HL-60 (cell line): ENCODE results near the gene RGL1.
A peak's percentile ranks its signal among the peaks of the same experiment; 100 is the strongest.

Source experiments
- DNase-seq, 2 experiments: peaks; one replicate each; pipeline ENCODE4 v3.0.0-alpha.2; 2010 to 2020; ENCODE audit warnings: low read depth in 1 of 2, low spot score in 1 of 2
- H3K27ac ChIP-seq: fragments of 250-450 bp; sonication (Bioruptor Pico); replicated peaks from 2 replicates; pipeline ENCODE4 v1.5.1; 2020; ENCODE audit warnings: mild to moderate bottlenecking, moderate library complexity
- H3K27me3 ChIP-seq: fragments of 250-450 bp; sonication (Bioruptor Pico); 2 replicates; pipeline ENCODE4 v1.5.1; 2021; ENCODE audit warnings: mild to moderate bottlenecking, moderate library complexity; ENCODE audit not compliant: insufficient read depth, poor library complexity, severe bottlenecking
- H3K4me3 ChIP-seq: replicated peaks from 2 replicates; pipeline ENCODE4 v1.5.1; 2011; ENCODE audit warnings: mild to moderate bottlenecking, control low read depth, low read length; ENCODE audit not compliant: insufficient read depth
- GABPA ChIP-seq: IDR thresholded peaks from 2 replicates; pipeline ENCODE4 v1.6.1; 2012; ENCODE audit warnings: low read depth
- POLR2AphosphoS5 ChIP-seq: IDR thresholded peaks from 2 replicates; pipeline ENCODE4 v1.6.1; 2012; ENCODE audit warnings: low read depth
- SPI1 ChIP-seq: IDR thresholded peaks from 2 replicates; pipeline ENCODE4 v1.6.1; 2012; ENCODE audit warnings: low read depth, mild to moderate bottlenecking, borderline replicate concordance
- TF ChIP-seq, protein P1 (sequence below): IDR thresholded peaks from one replicate; pipeline ENCODE4 v1.5.1; 2011; ENCODE audit warnings: low read length, control low read depth, inconsistent platforms; ENCODE audit not compliant: insufficient read depth
- TF ChIP-seq, protein P2 (sequence below): IDR thresholded peaks from 2 replicates; pipeline ENCODE4 v1.6.1; 2012; ENCODE audit warnings: low read depth; ENCODE audit not compliant: insufficient replicate concordance

Gene RGL1

DNA sequence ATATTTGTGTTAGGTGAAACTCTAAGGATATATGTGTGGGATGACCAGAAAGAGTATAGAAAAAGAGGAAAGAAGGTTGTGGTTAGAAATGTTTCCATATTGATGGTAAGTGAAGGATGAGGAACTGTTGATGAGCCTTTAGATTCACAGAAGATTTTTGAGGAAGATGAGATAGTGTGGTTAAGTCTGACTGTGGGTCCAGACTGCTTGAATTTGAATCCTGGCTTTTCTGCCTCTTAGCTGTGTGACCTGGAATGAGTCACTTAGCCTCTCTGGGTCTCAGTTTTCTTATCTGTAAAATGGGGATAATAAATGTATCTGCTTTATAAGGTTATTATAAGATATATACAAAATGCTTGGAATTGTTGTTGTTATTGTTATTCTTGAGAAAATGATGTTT is 27.5 kb downstream of the RGL1 start:
- TF ChIP-seq, protein P1, sequence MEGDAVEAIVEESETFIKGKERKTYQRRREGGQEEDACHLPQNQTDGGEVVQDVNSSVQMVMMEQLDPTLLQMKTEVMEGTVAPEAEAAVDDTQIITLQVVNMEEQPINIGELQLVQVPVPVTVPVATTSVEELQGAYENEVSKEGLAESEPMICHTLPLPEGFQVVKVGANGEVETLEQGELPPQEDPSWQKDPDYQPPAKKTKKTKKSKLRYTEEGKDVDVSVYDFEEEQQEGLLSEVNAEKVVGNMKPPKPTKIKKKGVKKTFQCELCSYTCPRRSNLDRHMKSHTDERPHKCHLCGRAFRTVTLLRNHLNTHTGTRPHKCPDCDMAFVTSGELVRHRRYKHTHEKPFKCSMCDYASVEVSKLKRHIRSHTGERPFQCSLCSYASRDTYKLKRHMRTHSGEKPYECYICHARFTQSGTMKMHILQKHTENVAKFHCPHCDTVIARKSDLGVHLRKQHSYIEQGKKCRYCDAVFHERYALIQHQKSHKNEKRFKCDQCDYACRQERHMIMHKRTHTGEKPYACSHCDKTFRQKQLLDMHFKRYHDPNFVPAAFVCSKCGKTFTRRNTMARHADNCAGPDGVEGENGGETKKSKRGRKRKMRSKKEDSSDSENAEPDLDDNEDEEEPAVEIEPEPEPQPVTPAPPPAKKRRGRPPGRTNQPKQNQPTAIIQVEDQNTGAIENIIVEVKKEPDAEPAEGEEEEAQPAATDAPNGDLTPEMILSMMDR = no peak
- TF ChIP-seq POLR2AphosphoS5 = no peak
- TF ChIP-seq SPI1 = peak; percentile 88
- TF ChIP-seq, protein P2, sequence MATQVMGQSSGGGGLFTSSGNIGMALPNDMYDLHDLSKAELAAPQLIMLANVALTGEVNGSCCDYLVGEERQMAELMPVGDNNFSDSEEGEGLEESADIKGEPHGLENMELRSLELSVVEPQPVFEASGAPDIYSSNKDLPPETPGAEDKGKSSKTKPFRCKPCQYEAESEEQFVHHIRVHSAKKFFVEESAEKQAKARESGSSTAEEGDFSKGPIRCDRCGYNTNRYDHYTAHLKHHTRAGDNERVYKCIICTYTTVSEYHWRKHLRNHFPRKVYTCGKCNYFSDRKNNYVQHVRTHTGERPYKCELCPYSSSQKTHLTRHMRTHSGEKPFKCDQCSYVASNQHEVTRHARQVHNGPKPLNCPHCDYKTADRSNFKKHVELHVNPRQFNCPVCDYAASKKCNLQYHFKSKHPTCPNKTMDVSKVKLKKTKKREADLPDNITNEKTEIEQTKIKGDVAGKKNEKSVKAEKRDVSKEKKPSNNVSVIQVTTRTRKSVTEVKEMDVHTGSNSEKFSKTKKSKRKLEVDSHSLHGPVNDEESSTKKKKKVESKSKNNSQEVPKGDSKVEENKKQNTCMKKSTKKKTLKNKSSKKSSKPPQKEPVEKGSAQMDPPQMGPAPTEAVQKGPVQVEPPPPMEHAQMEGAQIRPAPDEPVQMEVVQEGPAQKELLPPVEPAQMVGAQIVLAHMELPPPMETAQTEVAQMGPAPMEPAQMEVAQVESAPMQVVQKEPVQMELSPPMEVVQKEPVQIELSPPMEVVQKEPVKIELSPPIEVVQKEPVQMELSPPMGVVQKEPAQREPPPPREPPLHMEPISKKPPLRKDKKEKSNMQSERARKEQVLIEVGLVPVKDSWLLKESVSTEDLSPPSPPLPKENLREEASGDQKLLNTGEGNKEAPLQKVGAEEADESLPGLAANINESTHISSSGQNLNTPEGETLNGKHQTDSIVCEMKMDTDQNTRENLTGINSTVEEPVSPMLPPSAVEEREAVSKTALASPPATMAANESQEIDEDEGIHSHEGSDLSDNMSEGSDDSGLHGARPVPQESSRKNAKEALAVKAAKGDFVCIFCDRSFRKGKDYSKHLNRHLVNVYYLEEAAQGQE = no peak
- no peak for TF ChIP-seq GABPA

DNA sequence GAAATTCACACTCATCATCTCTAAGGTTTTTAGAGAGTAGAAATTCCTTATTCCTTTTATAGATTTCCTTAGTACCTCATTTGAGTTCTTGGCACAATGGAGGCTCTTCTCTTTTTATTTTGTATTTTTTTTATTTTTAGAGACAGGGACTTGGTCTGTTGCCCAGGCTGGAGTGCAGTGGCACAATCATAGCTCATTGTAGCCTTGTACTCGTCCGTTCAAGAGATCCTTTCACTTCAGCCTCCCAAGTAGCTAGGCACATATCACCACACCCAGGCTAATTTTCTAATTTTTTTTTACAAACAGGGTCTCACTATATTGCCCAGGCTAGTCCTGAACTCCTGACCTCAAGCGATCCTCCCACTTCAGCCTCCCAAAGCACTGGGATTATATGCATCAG is 29.6 kb downstream of the RGL1 start:
- no peaks in the 10 kb centered on the region for H3K27me3 ChIP-seq
- no peak overlapping the region for H3K4me3 ChIP-seq

More for the DNA sequence above, 27.5 kb downstream of the RGL1 start:
- Histone ChIP-seq H3K27ac (no peak overlapping the region), H3K4me3 (no peak overlapping the region), H3K27me3 (no peaks in the 10 kb centered on the region)
- DNase-seq = peak; percentile 18 to 46

DNA sequence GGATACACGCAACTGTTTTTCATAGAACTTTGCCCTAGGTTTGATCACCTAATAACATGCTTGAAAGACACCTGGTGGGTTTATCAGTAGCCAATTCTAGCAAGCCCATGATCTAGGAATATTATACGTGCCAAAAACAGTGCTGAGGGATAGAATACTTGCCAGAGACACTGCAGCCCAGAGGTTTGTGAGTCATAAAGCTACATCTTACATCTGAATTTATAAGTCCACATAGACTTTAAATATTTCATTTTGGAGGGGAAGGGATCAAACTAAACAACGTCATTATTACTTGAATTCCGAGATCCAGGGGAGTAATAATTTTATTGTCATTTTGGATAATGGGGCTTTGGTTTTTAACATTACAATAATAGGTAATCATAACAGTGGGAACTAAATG is 31.7 kb downstream of the RGL1 start:
- no peaks in the 10 kb centered on the region for H3K27me3 ChIP-seq
- no peak overlapping the region for H3K4me3 ChIP-seq

More for the DNA sequence above, 29.6 kb downstream of the RGL1 start:
- no peak for TF ChIP-seq GABPA
- no peak for TF ChIP-seq POLR2AphosphoS5
- TF ChIP-seq, protein P2 = no peak
- TF ChIP-seq, protein P1 = no peak
- TF ChIP-seq SPI1 = no peak
- DNase-seq = no peak
- no peak overlapping the region for H3K27ac ChIP-seq

More for the DNA sequence above, 31.7 kb downstream of the RGL1 start:
- DNase-seq = no peak
- no peak overlapping the region for H3K27ac ChIP-seq
- TF ChIP-seq GABPA (no peak), SPI1 (no peak), POLR2AphosphoS5 (no peak)
- TF ChIP-seq, protein P1 = no peak
